GM12891 (cell line): ENCODE results near the gene AHCYL1.

ENCODE experiments used
- POLR2A ChIP-seq: IDR thresholded peaks from 2 replicates; pipeline ENCODE4 v1.6.1; 2011; ENCODE audit warnings: low read depth, low read length, control low read depth
- POLR2AphosphoS5 ChIP-seq: IDR thresholded peaks from 2 replicates; pipeline ENCODE4 v1.6.1; 2011; ENCODE audit warnings: low read depth, low read length, control low read depth
- TAF1 ChIP-seq: IDR thresholded peaks from 2 replicates; pipeline ENCODE4 v1.6.1; 2011; ENCODE audit warnings: low read depth, low read length, control low read depth

DNA sequence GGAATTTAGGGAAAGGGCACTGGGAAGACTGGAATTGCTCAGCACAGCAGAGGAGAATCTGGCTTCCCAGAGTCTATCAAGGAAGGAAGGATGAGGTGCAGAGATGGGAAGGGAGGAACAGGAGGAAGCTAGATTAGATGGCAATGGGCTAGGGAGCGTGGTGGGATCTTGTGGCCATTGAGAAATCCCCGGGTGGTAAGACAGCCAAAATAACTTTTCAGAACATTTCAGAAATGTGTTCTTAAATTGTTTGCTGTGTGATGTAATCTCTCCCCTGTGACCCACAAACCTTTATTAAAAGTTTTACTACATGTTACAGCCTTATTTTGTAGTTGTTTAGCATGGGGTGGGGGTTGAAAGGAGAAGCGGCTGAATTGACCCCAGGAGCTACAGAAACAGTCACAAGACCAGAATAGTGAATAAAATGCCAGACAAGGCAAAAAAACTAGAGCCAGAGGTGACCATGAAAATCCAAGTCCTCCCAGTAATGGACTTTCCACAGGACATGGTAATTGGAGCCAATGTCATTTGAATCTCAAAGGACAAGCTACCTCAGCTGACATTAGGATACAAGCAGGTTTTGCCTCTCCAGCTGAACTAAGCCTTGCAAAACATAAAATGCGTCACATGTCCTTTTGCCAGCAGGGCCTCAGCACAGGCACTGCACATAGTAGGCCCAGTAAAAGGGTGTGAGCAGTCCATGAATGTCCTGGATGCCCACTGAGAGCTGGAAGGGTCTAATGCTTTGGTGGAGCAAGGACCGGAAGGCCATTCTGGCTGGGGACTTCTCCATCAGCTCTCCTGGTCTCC is 980 bp upstream of the AHCYL1 start:
- TF ChIP-seq POLR2AphosphoS5: no peak
- no peak for TF ChIP-seq POLR2A
- TF ChIP-seq TAF1: no peak
